HG02642 (cell line): Measurements from ENCODE around the gene AKAP13.

Experiments
- ATAC-seq: cut with Tn5 transposase; IDR thresholded peaks from one replicate; pipeline ENCODE4 v1.9.1; 2021; ENCODE audit warnings: mild to moderate bottlenecking; ENCODE audit not compliant: unreplicated experiment, poor library complexity

AKAP13 gene

DNA sequence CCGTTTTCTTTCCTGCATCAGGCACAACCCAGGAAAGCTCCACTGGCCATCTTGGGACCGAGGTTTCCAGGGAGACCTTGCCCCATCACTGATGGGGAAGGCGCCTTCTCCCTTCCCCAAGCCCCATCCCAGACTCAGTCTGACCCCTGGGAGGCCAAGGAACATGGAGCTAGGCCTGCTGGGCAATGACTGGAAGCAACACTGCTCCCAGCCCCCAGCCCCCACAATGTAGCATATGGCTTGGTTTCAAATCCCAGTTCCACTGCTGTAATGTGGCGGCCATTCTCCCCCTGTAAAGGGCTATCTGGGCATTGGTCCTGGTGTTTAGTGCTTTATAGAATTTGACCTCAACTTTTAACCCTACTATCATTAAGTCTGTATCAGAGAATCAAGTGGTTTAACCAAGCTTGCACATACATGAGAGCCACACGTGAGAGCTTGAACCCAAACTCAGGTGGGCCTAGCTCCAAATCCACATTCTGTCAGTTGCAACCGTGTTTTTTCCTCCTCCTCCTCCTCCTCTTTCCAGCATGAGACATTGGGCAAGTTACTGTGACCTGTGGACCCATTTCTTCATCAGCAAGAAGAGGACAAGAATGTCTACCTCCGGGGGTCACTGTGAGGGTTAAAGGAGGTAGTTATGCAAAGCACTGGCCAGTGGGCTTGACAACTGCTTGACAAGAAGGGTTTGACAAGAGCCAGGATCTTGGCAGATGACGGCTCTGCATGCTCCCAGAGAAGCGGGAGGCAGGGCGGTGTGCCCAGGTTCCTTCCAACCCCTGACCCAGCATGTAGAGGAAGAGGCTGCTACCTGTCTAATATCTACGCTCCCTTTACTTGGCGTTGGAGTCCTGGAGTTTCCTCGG, 376.9 kb downstream of the AKAP13 start:
- ATAC-seq = no peak

DNA sequence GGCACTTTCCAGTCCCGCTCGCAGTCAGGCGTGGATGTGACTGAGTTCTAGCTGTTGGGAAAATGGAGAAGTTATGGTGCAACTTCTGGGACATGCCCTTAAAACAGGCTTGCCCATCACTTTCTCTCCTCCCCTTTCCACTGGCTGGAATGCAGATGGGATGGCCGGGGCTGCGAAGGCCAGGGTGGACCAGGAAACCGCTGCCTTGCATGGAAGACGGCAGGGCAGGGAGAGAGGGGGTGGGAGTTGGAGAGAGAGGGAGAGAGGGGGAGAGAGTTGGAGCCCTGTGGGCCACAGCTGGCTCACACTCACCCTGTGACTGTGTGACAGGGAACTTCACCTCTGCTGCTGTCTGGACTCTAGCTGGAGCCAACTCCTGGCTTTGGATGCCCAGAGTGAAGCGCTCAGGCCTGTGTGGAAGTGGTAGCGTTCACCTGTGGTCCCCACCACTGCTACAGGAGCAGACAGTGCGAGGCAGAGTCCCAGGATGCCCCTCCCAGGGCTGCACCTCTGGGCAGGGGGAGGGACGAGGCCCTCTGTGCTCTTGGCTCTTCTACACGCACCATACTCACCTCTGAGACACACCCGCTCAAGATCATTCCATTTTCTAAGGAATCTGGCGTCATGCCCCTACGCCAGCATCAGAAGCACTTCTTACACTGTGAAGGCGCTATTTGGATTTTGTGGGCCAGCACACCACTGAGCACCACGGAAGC, 377.7 kb downstream of the AKAP13 start:
- ATAC-seq = no peak

DNA sequence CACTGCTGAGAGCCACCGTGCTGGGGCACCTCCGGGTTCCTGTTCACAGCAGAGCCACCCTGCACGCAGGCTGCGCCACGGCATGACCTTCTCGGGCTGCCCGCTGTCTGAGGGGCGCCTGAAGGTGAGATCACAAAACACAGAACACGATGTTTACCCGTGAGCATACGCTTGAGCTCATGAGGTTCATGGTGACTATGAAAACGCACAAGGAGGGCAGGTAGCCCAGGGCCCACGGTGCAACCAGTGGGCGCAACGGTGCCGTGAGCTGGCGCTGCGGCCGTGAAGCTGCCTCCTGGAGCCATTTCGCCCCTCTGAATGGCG, 378.2 kb downstream of the AKAP13 start:
- no peak for ATAC-seq

DNA sequence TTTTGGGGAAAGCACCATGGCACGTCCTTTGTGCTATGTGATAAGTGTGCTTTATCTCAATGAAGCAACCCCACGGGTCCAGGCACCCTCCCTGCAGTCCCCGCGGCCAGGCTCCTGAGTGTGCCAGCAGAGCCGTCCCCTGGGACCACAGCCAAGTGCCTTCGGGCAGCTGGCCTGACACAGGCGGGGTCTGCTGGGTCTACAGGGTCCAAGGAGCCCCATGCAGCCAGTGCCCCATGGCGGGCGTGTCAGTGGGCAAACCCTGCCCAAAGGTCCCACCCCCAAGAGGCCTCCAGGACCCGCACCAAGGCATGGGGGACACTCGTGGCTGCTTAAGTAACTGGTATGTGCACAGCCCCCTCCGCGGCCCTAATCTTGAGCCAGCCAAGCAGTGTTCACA, 379.0 kb downstream of the AKAP13 start:
- ATAC-seq = no peak

DNA sequence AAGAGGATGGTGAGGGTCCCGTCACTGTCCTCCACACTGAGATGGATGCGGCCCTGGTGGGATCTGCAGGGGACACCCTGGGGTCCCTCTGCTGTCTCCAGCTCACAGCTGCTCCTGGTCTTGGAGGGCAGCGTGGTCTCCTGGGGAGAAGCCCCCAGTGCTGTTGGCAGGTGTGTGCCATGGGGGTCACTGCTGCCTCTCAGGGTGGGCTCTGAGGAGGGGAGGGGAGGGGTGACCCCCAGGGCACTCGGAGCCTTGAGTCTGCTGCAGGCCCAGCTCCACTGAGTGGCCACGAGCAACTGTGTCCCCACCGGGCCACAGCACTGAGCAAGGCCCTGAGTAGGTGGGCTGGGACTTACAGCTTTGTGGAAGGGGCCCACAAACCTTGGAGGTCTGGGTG, 379.6 kb downstream of the AKAP13 start:
- no peak for ATAC-seq

DNA sequence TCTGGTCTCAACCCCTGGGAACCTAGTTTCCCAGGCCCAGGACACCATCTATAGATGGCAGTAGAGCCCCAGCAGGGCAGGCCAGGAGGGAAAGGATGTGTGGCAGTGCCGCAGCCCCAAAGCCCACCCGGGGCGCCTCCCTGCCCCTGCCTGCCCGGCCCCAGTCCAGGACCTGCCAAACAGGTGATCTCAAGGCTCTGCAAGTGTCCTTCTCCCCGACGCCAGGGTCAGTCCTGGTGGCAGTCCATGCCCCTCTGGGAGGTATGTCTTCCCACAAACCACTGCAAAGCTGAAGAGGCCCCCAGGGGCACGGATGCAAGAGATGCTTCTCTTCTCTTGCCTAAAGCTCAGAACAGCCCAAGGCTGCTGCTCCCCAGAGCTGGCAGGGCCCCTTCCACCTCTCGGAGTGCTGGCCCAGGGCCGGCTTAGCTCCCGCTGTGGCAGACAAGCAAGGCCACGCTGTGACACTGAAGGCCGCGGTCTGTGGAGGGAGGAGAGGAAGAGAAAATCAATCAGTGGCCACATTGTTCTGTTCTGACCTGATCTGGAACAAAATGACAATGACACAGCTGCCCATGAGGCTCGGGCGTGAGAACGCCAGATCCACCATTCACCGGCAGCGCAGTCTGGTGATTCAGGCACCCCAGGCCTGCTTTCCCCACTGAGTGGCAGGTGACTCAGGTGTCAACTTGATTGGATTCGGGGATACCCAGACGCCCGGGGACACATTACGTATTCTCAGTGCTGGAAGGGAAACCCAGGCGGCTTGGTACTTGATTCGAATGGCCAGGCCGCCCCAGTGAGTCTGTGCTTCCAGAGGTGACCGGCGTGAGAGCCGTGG, 380.3 kb downstream of the AKAP13 start:
- ATAC-seq = no peak

DNA sequence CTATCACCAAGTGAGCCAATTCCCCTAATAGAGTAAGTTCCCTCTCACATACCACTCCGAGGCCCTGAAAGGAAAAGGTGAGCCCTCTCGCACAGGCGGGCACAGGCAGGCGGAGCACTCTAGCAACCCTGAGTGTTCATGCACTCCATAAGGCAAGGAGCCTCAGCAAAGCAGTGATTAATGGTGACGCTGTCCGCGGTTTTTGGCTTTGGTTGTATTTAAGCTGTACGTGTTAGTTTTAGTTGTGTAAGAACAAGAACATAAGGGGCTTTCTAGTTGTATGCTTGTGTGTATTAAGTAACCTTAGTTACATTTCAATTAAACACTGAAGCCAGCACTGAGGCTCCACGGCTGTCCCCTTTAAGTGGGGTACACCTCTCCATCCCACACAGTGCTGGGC, 381.2 kb downstream of the AKAP13 start:
- ATAC-seq = no peak

DNA sequence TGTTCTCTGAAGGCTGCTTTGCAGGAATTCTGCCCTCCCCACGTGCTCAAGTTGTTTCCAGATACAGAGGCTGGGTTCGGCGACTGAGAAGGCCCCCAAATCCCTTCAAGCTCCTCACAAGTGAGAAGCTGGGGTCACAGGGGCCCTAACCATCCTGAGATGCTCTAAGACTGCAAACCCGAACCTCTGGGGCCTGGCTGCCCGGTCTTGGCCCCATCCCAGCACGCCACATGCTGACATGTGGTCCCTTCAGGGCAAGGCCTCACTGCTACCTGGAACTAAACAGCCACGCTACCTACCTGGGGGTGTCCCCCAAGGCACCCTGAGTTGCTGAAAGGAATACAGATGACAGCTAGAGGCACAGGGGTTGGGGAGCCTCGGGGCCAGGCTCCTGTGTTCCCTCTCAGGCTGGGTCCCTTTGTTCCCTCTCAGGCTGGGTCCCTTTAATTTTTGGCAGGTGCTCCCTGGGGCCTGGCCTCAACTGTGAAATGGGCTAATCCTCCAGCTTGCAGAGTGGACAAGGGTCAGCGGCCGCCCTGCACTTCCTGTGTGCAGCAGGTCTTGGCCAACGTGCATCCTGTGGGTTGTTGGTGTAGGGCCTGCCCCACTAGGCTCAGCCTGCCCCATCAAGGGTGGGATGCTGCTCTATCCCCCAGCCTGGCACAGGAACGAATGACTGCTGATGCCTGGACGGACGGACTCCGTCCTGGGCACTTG, 381.8 kb downstream of the AKAP13 start:
- ATAC-seq = no peak

DNA sequence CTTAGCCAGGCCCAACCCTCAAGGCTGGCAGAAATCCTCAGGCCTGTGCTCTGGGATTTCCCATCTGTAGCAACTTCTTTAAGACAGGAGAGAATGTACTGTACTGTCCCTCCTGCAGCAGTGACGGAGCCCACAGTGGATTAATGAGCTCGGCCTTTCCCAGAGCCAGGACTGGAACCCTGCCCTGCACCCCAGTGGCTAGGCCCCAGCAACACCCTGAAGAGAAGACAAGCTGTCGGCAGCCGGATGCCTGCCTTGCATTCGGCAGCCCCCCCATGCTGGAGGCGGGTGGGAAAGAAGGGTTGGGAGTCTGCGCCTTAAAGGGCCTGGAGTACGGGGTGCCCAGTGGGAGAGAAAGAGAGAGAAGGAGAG, 382.3 kb downstream of the AKAP13 start:
- no peak for ATAC-seq

DNA sequence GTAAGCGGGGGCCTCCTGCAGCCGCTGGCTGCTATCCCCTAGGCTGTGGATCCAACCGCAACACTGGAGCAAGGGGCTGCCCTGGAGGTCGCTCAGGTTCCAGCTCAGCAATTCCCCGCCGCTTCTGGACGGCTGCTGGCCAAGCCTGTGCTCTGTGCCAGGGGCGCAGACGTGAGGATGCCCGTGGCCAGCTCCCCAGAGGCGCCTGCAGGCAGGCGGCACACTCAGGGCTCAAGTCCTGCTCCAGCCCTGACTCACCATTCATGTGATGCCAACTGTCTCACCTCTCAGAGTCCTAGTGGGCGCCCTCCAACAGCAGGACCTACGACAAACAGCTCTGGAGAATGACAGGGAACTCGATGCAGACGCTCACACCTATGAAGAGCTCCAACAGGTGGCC, 382.8 kb downstream of the AKAP13 start:
- no peak for ATAC-seq

DNA sequence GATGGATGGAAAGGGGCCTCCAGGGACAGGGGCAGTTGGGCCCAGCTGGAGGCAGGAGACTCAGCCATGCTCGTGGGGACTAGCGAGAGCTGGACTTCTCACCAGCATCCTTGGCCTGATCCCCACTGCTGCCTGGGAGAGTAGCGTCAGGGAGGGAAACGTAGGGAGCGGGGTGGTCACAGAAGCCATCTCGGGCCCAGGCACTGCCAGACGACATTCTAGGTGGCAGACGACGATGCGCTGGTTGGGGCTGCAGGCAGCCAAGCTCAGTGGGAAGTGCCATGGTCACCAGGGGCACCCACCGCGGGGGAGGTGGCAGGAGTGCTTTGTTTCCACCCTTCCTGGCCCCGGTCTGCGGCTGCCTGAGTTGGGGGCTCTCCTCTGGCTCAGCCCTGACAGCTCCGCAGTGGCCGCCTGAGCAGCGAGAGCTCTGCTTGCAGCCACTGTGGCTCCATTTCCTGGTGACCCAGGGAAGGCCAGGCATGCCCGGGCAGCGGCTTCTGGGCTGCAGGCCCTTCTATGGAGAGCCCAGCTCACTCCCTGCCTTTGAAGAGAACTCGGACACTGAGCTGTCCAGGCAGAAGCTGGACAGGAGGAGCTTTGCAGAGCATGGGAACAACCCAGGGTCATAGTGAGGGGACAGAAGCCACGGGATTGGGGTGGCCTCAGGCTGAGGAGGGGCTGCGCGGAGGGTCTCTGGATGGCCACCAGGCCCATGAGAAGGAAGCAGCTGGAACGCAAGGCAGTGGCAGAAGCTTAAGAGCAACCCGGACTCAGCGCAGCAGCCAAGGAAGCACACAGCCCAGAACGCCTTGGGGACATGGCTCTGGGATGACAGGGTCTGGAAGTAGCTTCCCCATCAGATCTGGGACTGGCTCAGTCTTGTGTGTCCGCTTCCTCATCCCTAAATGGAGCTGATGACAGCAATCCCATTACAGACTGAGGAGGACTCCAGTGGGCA, 383.6 kb downstream of the AKAP13 start:
- no peak for ATAC-seq

DNA sequence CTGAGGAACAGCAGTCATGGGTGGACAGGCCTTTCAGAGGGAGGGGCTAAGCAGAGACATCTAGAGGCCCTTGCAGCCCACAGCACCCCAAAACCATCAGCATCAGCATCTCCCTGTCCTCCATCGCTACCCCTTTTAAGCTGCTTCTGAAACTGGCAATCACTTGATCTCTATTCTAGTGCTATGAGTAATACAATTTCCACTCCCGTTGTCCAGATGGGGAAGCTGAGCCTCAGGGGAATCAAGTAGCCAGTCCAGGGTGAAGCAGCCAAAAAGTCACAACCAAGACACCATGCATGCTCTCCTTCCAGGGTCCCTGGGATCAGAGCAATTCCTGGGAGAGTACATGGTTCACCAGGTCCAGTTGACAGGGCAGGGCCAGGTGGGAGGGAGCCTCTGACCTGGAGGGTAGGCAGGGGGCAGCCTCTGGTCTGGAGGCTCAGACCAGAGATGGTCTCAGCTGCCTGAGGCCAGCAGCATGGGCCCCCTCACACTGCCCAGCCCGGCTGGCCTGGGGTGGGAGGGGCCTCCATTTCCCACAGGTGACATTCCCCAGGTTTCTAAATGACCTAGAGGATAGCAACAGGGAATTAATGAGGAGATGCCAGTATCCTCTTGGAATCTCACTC, 384.4 kb downstream of the AKAP13 start:
- ATAC-seq = no peak

DNA sequence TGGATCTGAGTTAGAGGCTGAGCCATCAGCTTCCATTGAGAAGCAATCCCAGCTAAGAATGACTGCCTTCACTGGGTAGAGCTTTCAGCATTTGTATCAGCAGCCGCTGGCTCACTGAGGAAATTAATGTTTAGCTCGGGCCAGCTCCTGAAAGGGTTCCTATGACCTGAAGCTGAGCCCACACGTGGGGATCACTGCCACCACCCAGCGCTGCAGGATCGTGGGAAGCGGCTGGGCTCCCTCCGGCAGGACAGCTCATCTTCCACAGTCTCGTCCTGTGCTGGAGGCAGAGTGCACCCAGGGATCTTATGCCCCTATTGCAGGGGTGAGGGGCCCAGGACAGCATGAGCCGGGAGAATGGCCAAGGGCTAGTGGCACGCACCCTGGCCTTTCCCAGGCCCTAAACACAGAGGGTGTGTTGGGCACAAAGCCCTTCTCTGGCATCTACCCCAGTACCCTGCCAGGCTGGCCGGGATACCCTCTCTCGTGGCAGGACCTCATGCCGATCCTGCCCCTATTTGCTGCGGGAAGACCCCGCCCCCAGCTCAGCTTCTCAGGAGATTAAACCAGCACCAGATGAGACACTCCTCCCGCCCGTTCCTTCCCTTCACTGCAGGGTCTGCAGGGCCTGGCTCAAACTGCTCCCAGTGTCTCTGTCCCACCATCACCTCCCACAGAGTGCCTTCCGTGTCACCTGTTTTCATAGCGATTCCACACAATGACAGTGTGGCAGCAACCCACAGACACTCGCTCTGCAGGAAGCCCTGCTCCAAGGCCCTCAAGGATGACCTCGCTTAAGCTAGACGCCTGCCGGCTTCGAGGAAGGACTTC, 385.8 kb downstream of the AKAP13 start:
- ATAC-seq = no peak

DNA sequence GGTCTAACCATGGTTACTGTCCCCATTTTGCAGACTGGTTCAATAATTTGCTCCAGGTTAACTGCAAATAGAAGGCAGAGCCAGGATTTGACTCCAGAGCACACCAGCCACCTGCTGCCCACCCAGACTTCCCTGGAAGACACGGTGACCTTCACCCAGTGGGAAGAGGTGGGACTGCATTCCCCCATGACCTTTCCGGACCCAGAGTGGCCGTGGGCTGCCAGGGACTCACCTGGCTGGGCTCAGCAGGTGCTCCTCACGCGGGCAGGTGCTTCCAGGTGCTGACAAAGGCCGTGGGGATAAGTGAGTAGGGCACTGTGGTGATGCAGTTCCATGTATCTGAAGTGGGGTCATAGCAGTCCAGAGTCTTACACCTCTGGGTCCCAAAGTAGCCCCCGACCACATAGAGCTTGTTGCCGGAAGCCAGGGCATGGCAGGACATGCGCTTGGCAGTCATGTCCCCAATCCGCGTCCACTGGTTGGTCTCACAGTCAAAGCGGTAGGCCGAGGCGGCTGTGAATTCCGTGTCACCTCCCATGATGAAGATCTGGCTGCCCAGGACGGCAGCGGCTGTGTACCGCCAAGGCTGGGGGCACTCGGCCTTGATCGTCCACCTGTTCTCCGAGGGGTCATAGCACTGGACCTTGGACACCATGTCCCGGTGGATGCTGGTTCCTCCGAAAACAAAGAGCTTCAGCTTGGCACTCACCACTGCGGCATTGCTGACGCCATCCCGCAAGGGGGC, 387.6 kb downstream of the AKAP13 start:
- no peak for ATAC-seq

DNA sequence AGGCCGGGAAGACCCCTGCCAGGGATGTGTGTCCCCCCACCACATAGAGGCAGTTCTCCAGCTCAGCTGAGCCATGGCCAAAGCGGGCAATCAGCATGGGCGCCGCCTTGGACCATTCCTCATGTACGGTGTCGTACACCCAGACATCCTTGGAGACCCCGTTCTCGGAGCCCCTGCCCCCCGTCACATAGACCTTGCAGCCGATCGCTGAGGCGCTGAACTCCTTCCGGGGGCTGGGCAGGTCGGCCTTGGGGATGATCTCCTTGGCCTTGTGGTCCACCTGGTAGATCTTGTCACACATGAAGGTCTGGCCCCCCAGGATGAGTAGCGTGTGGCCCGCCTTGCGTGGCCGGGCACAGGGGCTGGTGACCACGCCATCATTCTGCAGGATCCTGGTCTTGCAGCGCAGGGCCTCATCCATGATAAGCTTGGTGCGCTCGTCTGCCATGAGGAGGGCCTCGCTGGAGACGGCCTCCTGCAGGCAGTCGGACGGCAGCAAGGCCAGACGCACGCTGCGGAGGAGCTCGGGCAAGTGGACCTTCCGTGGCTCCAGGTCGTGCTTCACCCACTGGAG, 388.3 kb downstream of the AKAP13 start:
- no peak for ATAC-seq

DNA sequence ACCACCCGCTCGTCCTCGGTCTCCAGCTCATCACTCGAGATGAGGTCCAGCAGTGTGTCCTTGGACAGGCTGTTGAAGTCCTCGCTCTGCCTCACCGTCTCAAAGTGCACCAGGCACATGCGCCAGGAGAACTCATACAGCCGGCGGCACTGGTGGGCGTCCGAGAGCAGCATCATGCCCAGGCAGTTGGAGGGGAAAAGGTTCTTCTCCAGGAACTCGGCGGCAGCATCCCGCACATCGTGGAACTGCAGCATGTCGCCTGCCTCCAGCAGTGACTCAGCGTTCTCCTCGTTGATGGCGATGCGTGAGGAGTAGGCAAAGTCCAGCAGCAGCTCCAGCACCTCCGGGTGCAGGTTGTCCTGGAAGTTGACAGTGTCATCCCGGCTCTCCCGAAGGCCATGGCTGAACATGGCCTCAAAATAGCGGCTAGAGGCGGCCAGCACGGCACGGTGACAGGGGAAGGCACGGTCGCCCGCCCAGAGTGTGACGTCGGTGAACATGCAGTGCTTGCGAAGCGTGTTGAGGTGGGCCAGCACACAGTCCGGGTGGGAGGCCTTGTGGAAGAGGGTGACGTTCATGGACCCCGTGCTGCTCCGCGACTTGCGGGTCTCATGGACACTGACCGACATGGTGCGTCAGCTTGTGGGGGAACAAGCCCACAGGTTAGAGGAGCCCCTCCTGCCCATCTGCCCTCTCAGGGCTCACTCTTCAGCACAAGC, 388.9 kb downstream of the AKAP13 start:
- ATAC-seq = no peak
